SU-DHL-6 (cell line): ENCODE measurements around the gene CTRB2.

ENCODE experiments used
- H2AFZ ChIP-seq: fragments of 200-600 bp; sonication (generic); 2 replicates; pipeline ENCODE4 v1.6.1; 2014; ENCODE audit warnings: low read depth, mild to moderate bottlenecking, moderate library complexity, mixed read lengths, antibody characterized with exemption, low read length; ENCODE audit not compliant: severe bottlenecking
- H3F3A ChIP-seq: fragments of 200-600 bp; shearing (Covaris generic); 2 replicates; pipeline ENCODE4 v1.6.0; 2016; ENCODE audit warnings: antibody characterized with exemption, mild to moderate bottlenecking; ENCODE audit not compliant: insufficient read depth
- H3K27ac ChIP-seq: fragments of 200-600 bp; sonication (generic); 2 replicates; pipeline ENCODE4 v1.5.1; 2016; ENCODE audit warnings: low read depth, mild to moderate bottlenecking, low read length, moderate library complexity, mixed read lengths
- H3K27me3 ChIP-seq: fragments of 200-600 bp; sonication (generic), shearing (Covaris generic); 2 replicates; pipeline ENCODE4 v1.6.0; 2014; ENCODE audit warnings: mild to moderate bottlenecking, low read length
- H3K36me3 ChIP-seq: fragments of 200-600 bp; sonication (generic); 2 replicates; pipeline ENCODE4 v1.6.1; 2014; ENCODE audit warnings: mild to moderate bottlenecking, low read length, mixed read lengths
- H3K4me2 ChIP-seq: fragments of 300-600, 200-600 bp; shearing (Covaris generic), sonication (generic); 2 replicates; pipeline ENCODE4 v1.6.0; 2014; ENCODE audit warnings: low read length, low read depth, mild to moderate bottlenecking; ENCODE audit not compliant: poor library complexity, severe bottlenecking
- H3K4me3 ChIP-seq: fragments of 200-600 bp; sonication (generic); 2 replicates; pipeline ENCODE4 v1.5.1; 2014; ENCODE audit warnings: antibody characterized with exemption, low read length, mild to moderate bottlenecking, mixed read lengths; ENCODE audit not compliant: insufficient read depth, poor library complexity, severe bottlenecking
- H3K79me2 ChIP-seq: fragments of 200-600 bp; sonication (generic); 2 replicates; pipeline ENCODE4 v1.6.1; 2014; ENCODE audit warnings: mild to moderate bottlenecking, low read length, moderate library complexity; ENCODE audit not compliant: insufficient read depth
- H3K9ac ChIP-seq: fragments of 200-600 bp; sonication (generic); 2 replicates; pipeline ENCODE4 v1.7.0; 2014; ENCODE audit warnings: mild to moderate bottlenecking, low read length
- H3K9me2 ChIP-seq: fragments of 200-600 bp; sonication (generic); replicated peaks from 2 replicates; pipeline ENCODE4 v1.6.1; 2014; ENCODE audit warnings: low read length; ENCODE audit not compliant: insufficient read depth
- H3K9me3 ChIP-seq: fragments of 200-600 bp; sonication (generic); 2 replicates; pipeline ENCODE4 v1.6.1; 2014; ENCODE audit warnings: low read length, mixed read lengths; ENCODE audit not compliant: insufficient read depth
- H4K20me1 ChIP-seq: fragments of 200-600 bp; sonication (generic); 2 replicates; pipeline ENCODE4 v1.6.1; 2014; ENCODE audit warnings: low read depth, mild to moderate bottlenecking, antibody characterized with exemption, low read length, moderate library complexity, mixed read lengths
- CTCF ChIP-seq: fragments of 200-600 bp; sonication (generic); IDR thresholded peaks from one replicate; pipeline ENCODE4 v1.5.1; 2017; ENCODE audit warnings: antibody characterized with exemption, mild to moderate bottlenecking, low read length, moderate library complexity; ENCODE audit not compliant: insufficient read depth, poor library complexity, severe bottlenecking
- EZH2phosphoT487 ChIP-seq: fragments of 200-600 bp; sonication (generic), shearing (Covaris generic); conservative IDR thresholded peaks from 2 replicates; pipeline ENCODE4 v1.6.1; 2018; ENCODE audit warnings: mild to moderate bottlenecking, antibody characterized with exemption, low read length, moderate library complexity, mixed read lengths

Gene CTRB2

GRCh38 chr16:75218256-75219076 is 11.5 kb upstream of the CTRB2 start, which contains the start of gene CTRB1:
Gene CTRB1 (plus strand): TSS chr16:75218988. CDS start chr16:75219008, 20 bp downstream.
- H3K79me2 ChIP-seq = no peaks in the 10 kb centered on the region
- no peaks in the 10 kb centered on the region for H3K36me3 ChIP-seq
- no peaks in the 10 kb centered on the region for H4K20me1 ChIP-seq
- no peak for TF ChIP-seq CTCF
- no peak for TF ChIP-seq EZH2phosphoT487
- no peak within 1 kb of the TSS for H3K9ac ChIP-seq
- no peaks in the 10 kb centered on the region for H3K9me2 ChIP-seq
- H2AFZ ChIP-seq = no peak within 1 kb of the TSS
- no peaks in the 10 kb centered on the region for H3K9me3 ChIP-seq
- peak within 1 kb of the TSS; percentile 21 for H3K4me2 ChIP-seq
- H3K27ac ChIP-seq = no peak within 1 kb of the TSS
- no peak within 1 kb of the TSS for H3K4me3 ChIP-seq
- H3F3A ChIP-seq = no peaks in the 10 kb centered on the region
- H3K27me3 ChIP-seq = no peaks in the 10 kb centered on the region

- H3F3A ChIP-seq = no peaks in the 10 kb centered on the region
- no peak overlapping the region for H3K4me2 ChIP-seq
- H3K79me2 ChIP-seq = no peaks in the 10 kb centered on the region
- TF ChIP-seq CTCF (no peak), EZH2phosphoT487 (no peak)
- H3K27ac ChIP-seq = no peak overlapping the region
- H3K4me3 ChIP-seq = no peak overlapping the region
- no peak overlapping the region for H3K9ac ChIP-seq
- no peaks in the 10 kb centered on the region for H3K9me3 ChIP-seq
- H3K36me3 ChIP-seq = no peaks in the 10 kb centered on the region
- no peaks in the 10 kb centered on the region for H4K20me1 ChIP-seq
- H3K9me2 ChIP-seq = no peaks in the 10 kb centered on the region
- no peaks in the 10 kb centered on the region for H3K27me3 ChIP-seq
- no peak overlapping the region for H2AFZ ChIP-seq
Measured at GRCh38 chr16:75217389-75217851, 10.5 kb upstream of the CTRB2 start.

- H3K9ac ChIP-seq = no peak overlapping the region
- H3K79me2 ChIP-seq = no peaks in the 10 kb centered on the region
- no peaks in the 10 kb centered on the region for H3F3A ChIP-seq
- no peaks in the 10 kb centered on the region for H3K27me3 ChIP-seq
- no peaks in the 10 kb centered on the region for H3K9me2 ChIP-seq
- H3K27ac ChIP-seq = no peak overlapping the region
- no peak overlapping the region for H2AFZ ChIP-seq
- no peaks in the 10 kb centered on the region for H3K9me3 ChIP-seq
- TF ChIP-seq EZH2phosphoT487 (no peak), CTCF (no peak)
- H3K4me2 ChIP-seq = no peak overlapping the region
- no peaks in the 10 kb centered on the region for H4K20me1 ChIP-seq
- H3K36me3 ChIP-seq = no peaks in the 10 kb centered on the region
- no peak overlapping the region for H3K4me3 ChIP-seq
Measured at GRCh38 chr16:75216576-75216975, 9.6 kb upstream of the CTRB2 start.
